Effector memory CD4-positive, alpha-beta T cell (primary cell): ENCODE measurements around the gene DNMT3L.
"Not testable (repeated sequence)": the region's sequence is repeated elsewhere in the genome, so short reads cannot be mapped to it uniquely, and the experiment has no call there.

Source experiments
- DNase-seq, 3 donors: peaks; one replicate each; pipeline ENCODE4 v3.0.0-alpha.2; 2020
- H3K27ac ChIP-seq: 2 replicates; pipeline ENCODE4 v1.7.0; 2013; ENCODE audit warnings: mild to moderate bottlenecking, low read length, moderate library complexity; ENCODE audit not compliant: insufficient read depth, poor library complexity, severe bottlenecking
- H3K27me3 ChIP-seq: replicated peaks from 2 replicates; pipeline ENCODE4 v1.7.0; 2013; ENCODE audit warnings: mild to moderate bottlenecking, low read length; ENCODE audit not compliant: insufficient read depth, control insufficient read depth, poor library complexity, severe bottlenecking
- H3K36me3 ChIP-seq: 2 replicates; pipeline ENCODE4 v1.7.0; 2013; ENCODE audit warnings: mild to moderate bottlenecking, low read length, moderate library complexity; ENCODE audit not compliant: control insufficient read depth, insufficient read depth
- H3K4me1 ChIP-seq: 2 replicates; pipeline ENCODE4 v1.7.0; 2013; ENCODE audit warnings: low read length, mild to moderate bottlenecking; ENCODE audit not compliant: control insufficient read depth, insufficient read depth, poor library complexity, severe bottlenecking
- H3K4me3 ChIP-seq: 2 replicates; pipeline ENCODE4 v1.7.0; 2013; ENCODE audit warnings: low read length, low read depth, mild to moderate bottlenecking; ENCODE audit not compliant: insufficient read depth, poor library complexity, severe bottlenecking
- H3K9me3 ChIP-seq: 2 replicates; pipeline ENCODE4 v1.7.0; 2013; ENCODE audit warnings: mild to moderate bottlenecking, low read length, moderate library complexity; ENCODE audit not compliant: control insufficient read depth

Gene DNMT3L

GRCh38 chr21:44288251-44289110, 26.8 kb upstream of the DNMT3L start:
- H3K27me3 ChIP-seq = no peaks in the 10 kb centered on the region
- H3K36me3 ChIP-seq = no peaks in the 10 kb centered on the region
- DNase-seq = no peak
- H3K9me3 ChIP-seq = no peaks in the 10 kb centered on the region
- H3K27ac ChIP-seq = no peak overlapping the region
- H3K4me3 ChIP-seq = no peak overlapping the region
- peaks cover 8% of the 10 kb centered on the region for H3K4me1 ChIP-seq

- Histone ChIP-seq H3K27ac (no peak overlapping the region), H3K27me3 (no peaks in the 10 kb centered on the region), H3K9me3 (no peaks in the 10 kb centered on the region), H3K4me3 (no peak overlapping the region), H3K36me3 (no peaks in the 10 kb centered on the region), H3K4me1 (no peaks in the 10 kb centered on the region)
- DNase-seq = no peak
Measured at GRCh38 chr21:44286716-44287632, 25.3 kb upstream of the DNMT3L start.

- no peaks in the 10 kb centered on the region for H3K36me3 ChIP-seq
- H3K4me3 ChIP-seq = no peak overlapping the region
- H3K27ac ChIP-seq = no peak overlapping the region
- no peaks in the 10 kb centered on the region for H3K27me3 ChIP-seq
- no peaks in the 10 kb centered on the region for H3K4me1 ChIP-seq
- no peak for DNase-seq
- no peaks in the 10 kb centered on the region for H3K9me3 ChIP-seq
Measured at GRCh38 chr21:44286086-44286715, 24.5 kb upstream of the DNMT3L start.

GRCh38 chr21:44285138-44285992, 23.7 kb upstream of the DNMT3L start, which contains the start of gene AIRE:
TSS of gene AIRE (plus strand) at chr21:44285876. CDS start at chr21:44286007, 131 bp downstream.
- DNase-seq = no peak
- H3K36me3 ChIP-seq = no peaks in the 10 kb centered on the region
- no peaks in the 10 kb centered on the region for H3K4me1 ChIP-seq
- no peaks in the 10 kb centered on the region for H3K9me3 ChIP-seq
- no peaks in the 10 kb centered on the region for H3K27me3 ChIP-seq
- H3K4me3 ChIP-seq = no peak within 1 kb of the TSS
- no peak within 1 kb of the TSS for H3K27ac ChIP-seq

GRCh38 chr21:44283948-44284347, 22.3 kb upstream of the DNMT3L start:
- no peak for DNase-seq
- no peaks in the 10 kb centered on the region for H3K36me3 ChIP-seq
- no peaks in the 10 kb centered on the region for H3K4me1 ChIP-seq
- no peaks in the 10 kb centered on the region for H3K27me3 ChIP-seq
- no peaks in the 10 kb centered on the region for H3K9me3 ChIP-seq
- H3K27ac ChIP-seq = no peak overlapping the region
- H3K4me3 ChIP-seq = no peak overlapping the region

GRCh38 chr21:44283211-44283785, 21.6 kb upstream of the DNMT3L start:
- not testable (repeated sequence) for H3K27me3 ChIP-seq, H3K4me1 ChIP-seq, DNase-seq, H3K4me3 ChIP-seq, H3K36me3 ChIP-seq, H3K27ac ChIP-seq, H3K9me3 ChIP-seq

GRCh38 chr21:44282370-44282769, 20.7 kb upstream of the DNMT3L start:
- Histone ChIP-seq H3K36me3 (no peaks in the 10 kb centered on the region), H3K27me3 (no peaks in the 10 kb centered on the region), H3K4me1 (no peaks in the 10 kb centered on the region), H3K4me3 (no peak overlapping the region), H3K27ac (no peak overlapping the region), H3K9me3 (no peaks in the 10 kb centered on the region)
- no peak for DNase-seq

- no peaks in the 10 kb centered on the region for H3K4me1 ChIP-seq
- no peak overlapping the region for H3K4me3 ChIP-seq
- no peaks in the 10 kb centered on the region for H3K9me3 ChIP-seq
- DNase-seq = no peak
- H3K27ac ChIP-seq = no peak overlapping the region
- H3K36me3 ChIP-seq = no peaks in the 10 kb centered on the region
- no peaks in the 10 kb centered on the region for H3K27me3 ChIP-seq
Measured at GRCh38 chr21:44281801-44282200, 20.1 kb upstream of the DNMT3L start.
